ENCODE data around the gene BGN. TPM values are rescaled to one million over a fixed set of nuclear protein-coding genes. Genes with fewer than 3 reads are reported as not detected.

Gene BGN
- total RNA-seq, 1 experiment from 2014 or later: 2.9 TPM

GRCh38 chrX:153530411-153531129, 35.8 kb downstream of the BGN start:
- no peak overlapping the region for H3K27ac ChIP-seq (ENCODE audit: low read length)
- no peaks in the 10 kb centered on the region for H3K36me3 ChIP-seq (ENCODE audit: control insufficient read depth, insufficient read depth, low read length)
- no peak overlapping the region for H3K4me3 ChIP-seq (ENCODE audit: low read depth in 2 of 2, low read length in 2 of 2)
- in situ Hi-C loops (cut with HindIII; ENCODE audit: low pct_unique_long_range_greater_than_20kb, low sequenced_read_pairs): no loop called here
- H3K4me1 ChIP-seq (ENCODE audit: control insufficient read depth, insufficient read depth, low read length): no peaks in the 10 kb centered on the region
- H3K27me3 ChIP-seq (ENCODE audit: control insufficient read depth, insufficient read depth, low read length): no peaks in the 10 kb centered on the region
- intact Hi-C loops (cut with micrococcal nuclease; ENCODE audit: unreplicated experiment): no loop called here
- DNase-seq (ENCODE audit: low read depth, low spot score): no peak
- ChIA-PET CTCF (interaction anchor here (0.6 kb wide), 1 partner anchor 101 kb away, joined by 4 read pairs; no protein-coding TSS in a partner anchor), POLR2A (no interaction called here)
- no peaks in the 10 kb centered on the region for H3K9me3 ChIP-seq (ENCODE audit: control insufficient read depth, insufficient read depth, low read depth, low read length)
- TF ChIP-seq SIN3A (IDR thresholded peaks at IDR 0.05; ENCODE audit: borderline replicate concordance, insufficient read depth, low read depth, low read length): no peak
- TF ChIP-seq REST (IDR thresholded peaks at IDR 0.05; ENCODE audit: insufficient read depth in 1 of 2, low read depth in 2 of 2, low read length in 1 of 2): no peak
- no peak for TF ChIP-seq POLR2AphosphoS5 (IDR thresholded peaks at IDR 0.05; ENCODE audit: low read depth, low read length)
- no peak for TF ChIP-seq TCF7L2 (IDR thresholded peaks at IDR 0.05; ENCODE audit: low read depth, low read length)
- TF ChIP-seq CTCF (IDR thresholded peaks at IDR 0.05): no peak
- no peak for ATAC-seq
- no TSS peak for BruUV-seq (replicated peaks)

GRCh38 chrX:153533091-153533490, 38.3 kb downstream of the BGN start:
- no peak overlapping the region for H3K4me3 ChIP-seq (ENCODE audit: low read depth in 2 of 2, low read length in 2 of 2)
- DNase-seq (ENCODE audit: low read depth, low spot score) (no peak), ATAC-seq (no peak)
- no peaks in the 10 kb centered on the region for H3K9me3 ChIP-seq (ENCODE audit: control insufficient read depth, insufficient read depth, low read depth, low read length)
- ChIA-PET POLR2A (no interaction called here), CTCF (no interaction called here)
- TF ChIP-seq POLR2AphosphoS5 (IDR thresholded peaks at IDR 0.05; ENCODE audit: low read depth, low read length): no peak
- no peak for TF ChIP-seq SIN3A (IDR thresholded peaks at IDR 0.05; ENCODE audit: borderline replicate concordance, insufficient read depth, low read depth, low read length)
- no peak for TF ChIP-seq CTCF (IDR thresholded peaks at IDR 0.05)
- no peak for TF ChIP-seq TCF7L2 (IDR thresholded peaks at IDR 0.05; ENCODE audit: low read depth, low read length)
- TF ChIP-seq REST (IDR thresholded peaks at IDR 0.05; ENCODE audit: insufficient read depth in 1 of 2, low read depth in 2 of 2, low read length in 1 of 2): no peak
- H3K27ac ChIP-seq (ENCODE audit: low read length): no peak overlapping the region
- H3K36me3 ChIP-seq (ENCODE audit: control insufficient read depth, insufficient read depth, low read length): no peaks in the 10 kb centered on the region
- intact Hi-C loops (cut with micrococcal nuclease; ENCODE audit: unreplicated experiment) (no loop called here), in situ Hi-C loops (cut with HindIII; ENCODE audit: low pct_unique_long_range_greater_than_20kb, low sequenced_read_pairs) (no loop called here)
- BruUV-seq (replicated peaks): no TSS peak
- no peaks in the 10 kb centered on the region for H3K4me1 ChIP-seq (ENCODE audit: control insufficient read depth, insufficient read depth, low read length)
- no peaks in the 10 kb centered on the region for H3K27me3 ChIP-seq (ENCODE audit: control insufficient read depth, insufficient read depth, low read length)

All from Panc1 (cell line).